ENCODE results near the gene KRTAP5-1.

- TF ChIP-seq CTCF (conservative IDR thresholded peaks at IDR 0.05; ENCODE audit: low read length) (no peak), EZH2phosphoT487 (IDR thresholded peaks at IDR 0.05; ENCODE audit: borderline replicate concordance, low read depth, low read length) (no peak)
Observed at GRCh38 chr11:1542267-1542666, 42.8 kb downstream of the KRTAP5-1 start.

Measured in OCI-LY7 (cell line).